Measurements from ENCODE around the gene SORBS2. TPM values are rescaled to one million over a fixed set of nuclear protein-coding genes. Genes with fewer than 3 reads are reported as not detected.

Gene SORBS2
- total RNA-seq, 2 donors from 2014 or later, result 7.0 to 13.8 TPM

DNA sequence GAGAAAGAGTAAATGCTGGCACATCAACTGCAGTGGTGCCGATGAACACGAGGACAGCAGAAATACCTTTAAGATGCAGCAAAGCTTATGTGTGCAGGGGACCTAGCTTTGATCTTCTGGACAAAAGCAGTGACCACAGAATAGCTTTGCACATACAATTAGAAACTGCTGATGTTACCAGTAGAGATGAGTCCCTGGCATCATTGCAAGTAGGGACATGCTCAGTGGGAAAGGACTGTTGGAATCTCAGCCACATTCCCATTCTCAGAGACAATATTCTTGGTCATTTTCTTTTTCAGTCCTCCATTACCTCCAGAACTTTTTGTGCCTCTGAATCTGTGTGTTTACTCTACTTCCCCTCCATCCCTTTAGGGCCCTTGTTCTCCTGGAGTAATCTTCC, 259.7 kb downstream of the SORBS2 start:
- H3K4me1 Mint-ChIP-seq, result peaks cover 1% of the 10 kb centered on the region
- no peak overlapping the region for H3K9ac ChIP-seq (ENCODE audit: extremely low read depth, low read length, poor library complexity, severe bottlenecking)
- WGBS, 2 experiments (ENCODE audit: insufficient coverage in 1 of 2, insufficient read length in 1 of 2), result 94 to 100% methylated on average over 2 of the region's 2 CpGs

DNA sequence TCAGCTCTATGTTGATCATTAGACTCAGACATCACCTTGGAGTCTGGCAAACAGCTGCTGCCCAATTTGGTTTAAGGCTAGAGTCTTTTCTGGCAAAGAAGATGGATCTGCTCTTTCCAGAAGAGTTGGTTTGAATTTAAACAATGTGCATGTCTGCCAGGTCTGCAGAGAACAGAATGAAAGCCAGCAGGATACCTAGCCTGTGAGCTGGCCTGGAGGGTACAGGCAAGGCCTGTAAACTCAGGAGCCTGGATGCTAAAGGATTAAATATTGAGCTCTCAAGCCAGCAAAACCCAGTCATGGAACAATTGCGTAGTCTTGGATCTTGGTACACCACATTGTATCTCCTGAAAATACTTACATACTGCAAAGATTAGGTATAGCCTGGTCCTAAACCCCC, 261.1 kb downstream of the SORBS2 start:
- DNase-seq, result no peak
- Mint-ChIP-seq H3K4me3 (no peak overlapping the region), H3K27me3 (ENCODE audit: insufficient read depth) (peaks cover 6% of the 10 kb centered on the region), H3K27ac (no peak overlapping the region), H3K4me1 (peaks cover 1% of the 10 kb centered on the region), H3K9me3 (peaks cover 3% of the 10 kb centered on the region), H3K36me3 (ENCODE audit: low read depth) (no peaks in the 10 kb centered on the region)
- Histone ChIP-seq H3K27me3 (ENCODE audit: control insufficient read depth, insufficient read depth, low read length, poor library complexity, severe bottlenecking) (no peaks in the 10 kb centered on the region), H3K36me3 (ENCODE audit: control insufficient read depth, insufficient read depth, low read length) (no peaks in the 10 kb centered on the region), H3K4me1 (ENCODE audit: control insufficient read depth, insufficient read depth, low read length) (no peaks in the 10 kb centered on the region), H3K4me3 (ENCODE audit: low read length) (no peak overlapping the region), H3K9ac (ENCODE audit: extremely low read depth, low read length, poor library complexity, severe bottlenecking) (no peak overlapping the region), H3K9me3 (ENCODE audit: control insufficient read depth, low read length) (peaks cover 12% of the 10 kb centered on the region), H3K27ac (ENCODE audit: low read depth, low read length) (no peak overlapping the region)
- TF ChIP-seq CTCF (conservative IDR thresholded peaks at IDR 0.05), result no peak
- 42% methylated on average over 1 of the region's 1 CpG; no CpG with 5 or more reads in 1 of the 2 experiments for WGBS, 2 experiments (ENCODE audit: insufficient coverage in 1 of 2, insufficient read length in 1 of 2)

More for the DNA sequence above, 259.7 kb downstream of the SORBS2 start:
- no peak overlapping the region for H3K4me3 ChIP-seq (ENCODE audit: low read length)
- H3K9me3 ChIP-seq (ENCODE audit: control insufficient read depth, low read length), result peaks cover 14% of the 10 kb centered on the region
- Mint-ChIP-seq H3K27me3 (ENCODE audit: insufficient read depth) (peaks cover 6% of the 10 kb centered on the region), H3K9me3 (peaks cover 15% of the 10 kb centered on the region), H3K27ac (no peak overlapping the region), H3K4me3 (no peak overlapping the region), H3K36me3 (ENCODE audit: low read depth) (no peaks in the 10 kb centered on the region)
- H3K4me1 ChIP-seq (ENCODE audit: control insufficient read depth, insufficient read depth, low read length), result no peaks in the 10 kb centered on the region
- no peak overlapping the region for H3K27ac ChIP-seq (ENCODE audit: low read depth, low read length)
- H3K36me3 ChIP-seq (ENCODE audit: control insufficient read depth, insufficient read depth, low read length), result no peaks in the 10 kb centered on the region
- no peak for DNase-seq
- TF ChIP-seq CTCF (conservative IDR thresholded peaks at IDR 0.05), result no peak
- H3K27me3 ChIP-seq (ENCODE audit: control insufficient read depth, insufficient read depth, low read length, poor library complexity, severe bottlenecking), result no peaks in the 10 kb centered on the region

- no peaks in the 10 kb centered on the region for H3K4me1 ChIP-seq (ENCODE audit: control insufficient read depth, insufficient read depth, low read length)
- no peak for DNase-seq
- Mint-ChIP-seq H3K4me1 (peaks cover 1% of the 10 kb centered on the region), H3K36me3 (ENCODE audit: low read depth) (no peaks in the 10 kb centered on the region), H3K27me3 (ENCODE audit: insufficient read depth) (peaks cover 3% of the 10 kb centered on the region), H3K9me3 (no peaks in the 10 kb centered on the region), H3K27ac (no peak overlapping the region), H3K4me3 (no peak overlapping the region)
- no peaks in the 10 kb centered on the region for H3K36me3 ChIP-seq (ENCODE audit: control insufficient read depth, insufficient read depth, low read length)
- no peak overlapping the region for H3K9ac ChIP-seq (ENCODE audit: extremely low read depth, low read length, poor library complexity, severe bottlenecking)
- peaks cover 9% of the 10 kb centered on the region for H3K9me3 ChIP-seq (ENCODE audit: control insufficient read depth, low read length)
- TF ChIP-seq CTCF (conservative IDR thresholded peaks at IDR 0.05), result no peak
- H3K27me3 ChIP-seq (ENCODE audit: control insufficient read depth, insufficient read depth, low read length, poor library complexity, severe bottlenecking), result no peaks in the 10 kb centered on the region
- H3K27ac ChIP-seq (ENCODE audit: low read depth, low read length), result no peak overlapping the region
- WGBS, 2 experiments (ENCODE audit: insufficient coverage in 1 of 2, insufficient read length in 1 of 2), result 56 to 69% methylated on average over 2 of the region's 2 CpGs
- H3K4me3 ChIP-seq (ENCODE audit: low read length), result peak overlapping the region; percentile 36
Observed at GRCh38 chr4:185549095-185549639, 262.8 kb downstream of the SORBS2 start.

Data from endodermal cell (in vitro differentiated cells).